Tibial artery (tissue), 4 donors: ENCODE results near the gene AMFR.

ENCODE experiments used
- DNase-seq, 2 donors: peaks; one replicate each; pipeline ENCODE4 v3.0.0-alpha.2; 2019
- H3K27ac ChIP-seq, 2 donors: fragments of 200-600 bp; sonication (generic) in 1 of 2; 1 replicate in 1 of 2; 2 replicates in 1 of 2; pipeline ENCODE4 v1.5.1; 2018 to 2019; ENCODE audit warnings: mild to moderate bottlenecking in 1 of 2
- H3K27me3 ChIP-seq, 2 donors: fragments of 200-600 bp; sonication (generic) in 1 of 2; one replicate each; pipeline versions ENCODE4 v1.5.1 to v1.6.0; 2016 to 2019
- H3K36me3 ChIP-seq, 3 donors: fragments of 200-600 bp; sonication (generic) in 2 of 3; one replicate each; pipeline ENCODE4 v1.5.1; 2016 to 2019; ENCODE audit warnings: mild to moderate bottlenecking in 2 of 3
- H3K4me1 ChIP-seq, 4 donors: fragments of 200-600 bp; sonication (generic) in 2 of 4; 1 replicate in 3 of 4; 2 replicates in 1 of 4; pipeline ENCODE4 v1.5.1; 2016 to 2019
- H3K4me3 ChIP-seq, 2 donors: fragments of 200-600 bp; sonication (generic) in 1 of 2; 1 replicate in 1 of 2; 2 replicates in 1 of 2; pipeline ENCODE4 v1.5.1; 2018 to 2019; ENCODE audit warnings: mild to moderate bottlenecking in 2 of 2
- H3K9me3 ChIP-seq, 3 donors: fragments of 200-600 bp; sonication (generic) in 1 of 3; one replicate each; pipeline ENCODE4 v1.5.1; 2016 to 2019
- CTCF ChIP-seq, 2 experiments: fragments of 200-600 bp in 1 of 2; fragments of 450-650 bp in 1 of 2; IDR thresholded peaks; one replicate each; pipeline ENCODE4 v1.5.1; 2017 to 2019; ENCODE audit warnings: antibody characterized with exemption in 2 of 2, mild to moderate bottlenecking in 1 of 2, moderate library complexity in 1 of 2
- intact Hi-C: fragments of 100-400 bp; cut with DNase I; formaldehyde crosslinking; loops from one replicate; pipeline ENCODE4 v1.15.0; 2023; ENCODE audit warnings: low total_unique reads

AMFR gene

DNA sequence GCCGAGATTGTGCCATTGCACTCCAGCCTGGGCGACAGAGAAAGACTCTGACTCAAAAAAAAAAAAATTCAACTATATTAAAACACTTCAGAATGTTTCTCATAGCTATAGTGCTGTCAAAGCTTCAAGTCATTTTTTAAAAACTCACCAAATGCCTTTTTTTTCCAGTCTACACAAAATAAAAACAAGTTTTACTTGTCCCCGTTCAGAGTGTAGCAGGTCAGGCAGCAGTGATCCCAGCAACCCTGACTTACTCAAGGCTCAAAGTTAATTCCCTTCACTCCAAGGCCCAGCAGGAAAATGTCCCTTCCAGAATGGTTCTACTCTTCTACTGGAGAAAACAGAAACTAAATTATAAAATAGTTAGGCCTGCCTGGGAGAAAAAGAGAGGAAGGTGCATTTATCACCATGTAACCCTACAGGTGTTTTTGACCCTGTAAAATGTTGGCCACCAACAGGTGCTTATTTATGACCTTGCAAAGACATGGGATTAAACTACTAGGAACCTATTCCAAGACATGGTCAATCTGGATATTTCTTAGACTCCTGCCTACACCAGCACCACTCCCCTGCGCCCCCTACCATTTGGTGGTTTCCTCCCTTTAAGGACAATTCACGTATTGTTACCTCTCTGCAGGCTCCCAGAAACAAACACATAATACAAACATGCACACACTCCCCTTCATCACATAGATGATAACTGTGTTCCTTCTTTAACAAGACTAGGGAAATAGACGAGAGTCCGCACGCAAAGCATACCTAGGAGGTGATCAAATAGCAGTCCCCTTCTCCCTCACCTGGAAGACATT is 5.4 kb downstream of the AMFR start:
- Histone ChIP-seq H3K4me1 (peaks cover 0 to 67% (median 32%) of the 10 kb centered on the region in 4 donors), H3K4me3 (no peak overlapping the region), H3K27ac (no peak overlapping the region), H3K9me3 (no peaks in the 10 kb centered on the region), H3K36me3 (no peaks in the 10 kb centered on the region), H3K27me3 (no peaks in the 10 kb centered on the region)
- no peak for TF ChIP-seq CTCF (IDR thresholded peaks at IDR 0.05)
- no peak for DNase-seq
- intact Hi-C loops = no loop called here

GRCh38 chr16:56417138-56417537 is 8.2 kb downstream of the AMFR start:
- intact Hi-C loops = no loop called here
- Histone ChIP-seq H3K9me3 (no peaks in the 10 kb centered on the region), H3K27me3 (no peaks in the 10 kb centered on the region), H3K27ac (no peak overlapping the region), H3K4me3 (no peak overlapping the region), H3K4me1 (peaks cover 0 to 62% (median 13%) of the 10 kb centered on the region in 4 donors), H3K36me3 (peaks cover 5 to 14% (median 8%) of the 10 kb centered on the region in 3 donors)
- no peak for DNase-seq
- TF ChIP-seq CTCF (IDR thresholded peaks at IDR 0.05) = no peak

DNA sequence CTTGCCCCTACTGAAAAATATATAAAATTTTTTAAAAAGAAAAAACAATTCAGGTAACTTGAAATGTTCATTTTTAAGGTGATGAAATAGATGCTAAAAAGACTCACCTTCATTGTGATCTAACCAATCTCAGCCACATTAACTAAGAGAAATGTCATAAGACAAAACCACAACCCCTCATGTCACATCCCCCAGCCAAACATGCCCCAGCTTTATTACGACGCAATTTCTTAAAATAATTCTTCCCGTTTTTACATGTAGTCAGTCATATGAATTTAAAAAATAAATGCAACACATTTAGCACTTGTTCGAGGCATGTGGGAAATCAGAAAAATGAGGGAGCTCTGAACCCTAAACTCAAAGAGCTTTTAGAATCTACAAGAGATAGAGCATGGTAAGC is 9.5 kb downstream of the AMFR start:
- no peak for TF ChIP-seq CTCF (IDR thresholded peaks at IDR 0.05)
- peaks cover 0 to 49% (median 7%) of the 10 kb centered on the region in 4 donors for H3K4me1 ChIP-seq
- intact Hi-C loops = no loop called here
- H3K9me3 ChIP-seq = no peaks in the 10 kb centered on the region
- H3K27ac ChIP-seq = no peak overlapping the region
- H3K36me3 ChIP-seq = peaks cover 5 to 26% (median 17%) of the 10 kb centered on the region in 3 donors
- H3K4me3 ChIP-seq = no peak overlapping the region
- H3K27me3 ChIP-seq = no peaks in the 10 kb centered on the region
- no peak for DNase-seq

GRCh38 chr16:56414366-56414765 is 11.0 kb downstream of the AMFR start:
- Histone ChIP-seq H3K4me3 (no peak overlapping the region), H3K27ac (no peak overlapping the region), H3K9me3 (no peaks in the 10 kb centered on the region), H3K27me3 (no peaks in the 10 kb centered on the region), H3K36me3 (peaks cover 16 to 31% (median 17%) of the 10 kb centered on the region in 3 donors), H3K4me1 (peaks cover 0 to 34% (median 2%) of the 10 kb centered on the region in 4 donors)
- DNase-seq = no peak
- intact Hi-C loops = no loop called here
- TF ChIP-seq CTCF (IDR thresholded peaks at IDR 0.05) = no peak

GRCh38 chr16:56413381-56413780 is 12.0 kb downstream of the AMFR start:
- TF ChIP-seq CTCF (IDR thresholded peaks at IDR 0.05) = no peak
- no peaks in the 10 kb centered on the region for H3K9me3 ChIP-seq
- no peak for DNase-seq
- no peak overlapping the region for H3K27ac ChIP-seq
- intact Hi-C loops = no loop called here
- no peak overlapping the region for H3K4me3 ChIP-seq
- peaks cover 26 to 41% (median 27%) of the 10 kb centered on the region in 3 donors for H3K36me3 ChIP-seq
- no peaks in the 10 kb centered on the region for H3K27me3 ChIP-seq
- H3K4me1 ChIP-seq = peaks cover 0 to 28% (median 1%) of the 10 kb centered on the region in 4 donors
